ENCODE data around the gene FGF14.

Gene FGF14

DNA sequence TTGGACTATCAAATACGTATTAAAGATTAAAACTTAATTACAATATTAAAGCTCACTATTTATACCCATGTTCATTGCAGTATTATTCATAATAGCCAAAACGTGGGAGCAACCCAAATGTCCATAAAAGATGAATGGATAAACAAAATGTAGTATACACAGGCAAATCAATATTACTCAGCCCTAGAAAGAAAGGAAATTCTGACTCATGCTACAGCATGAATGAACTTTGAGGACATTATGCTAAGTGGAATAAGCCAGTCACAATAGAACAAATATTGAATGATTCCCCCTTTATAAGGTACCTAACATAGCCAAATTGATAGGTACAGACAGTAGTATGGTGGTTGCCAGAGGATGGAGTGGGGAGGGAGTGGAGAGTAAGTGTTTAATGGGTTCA, 457.3 kb downstream of the FGF14 start:
- DNase-seq (ENCODE audit: low read depth) = peak; percentile 37
- TF ChIP-seq, protein P1, sequence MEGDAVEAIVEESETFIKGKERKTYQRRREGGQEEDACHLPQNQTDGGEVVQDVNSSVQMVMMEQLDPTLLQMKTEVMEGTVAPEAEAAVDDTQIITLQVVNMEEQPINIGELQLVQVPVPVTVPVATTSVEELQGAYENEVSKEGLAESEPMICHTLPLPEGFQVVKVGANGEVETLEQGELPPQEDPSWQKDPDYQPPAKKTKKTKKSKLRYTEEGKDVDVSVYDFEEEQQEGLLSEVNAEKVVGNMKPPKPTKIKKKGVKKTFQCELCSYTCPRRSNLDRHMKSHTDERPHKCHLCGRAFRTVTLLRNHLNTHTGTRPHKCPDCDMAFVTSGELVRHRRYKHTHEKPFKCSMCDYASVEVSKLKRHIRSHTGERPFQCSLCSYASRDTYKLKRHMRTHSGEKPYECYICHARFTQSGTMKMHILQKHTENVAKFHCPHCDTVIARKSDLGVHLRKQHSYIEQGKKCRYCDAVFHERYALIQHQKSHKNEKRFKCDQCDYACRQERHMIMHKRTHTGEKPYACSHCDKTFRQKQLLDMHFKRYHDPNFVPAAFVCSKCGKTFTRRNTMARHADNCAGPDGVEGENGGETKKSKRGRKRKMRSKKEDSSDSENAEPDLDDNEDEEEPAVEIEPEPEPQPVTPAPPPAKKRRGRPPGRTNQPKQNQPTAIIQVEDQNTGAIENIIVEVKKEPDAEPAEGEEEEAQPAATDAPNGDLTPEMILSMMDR (conservative IDR thresholded peaks at IDR 0.05; ENCODE audit: low read depth, low read length) = no peak
- H3K4me3 ChIP-seq (ENCODE audit: low read depth, low read length) = no peak overlapping the region

DNA sequence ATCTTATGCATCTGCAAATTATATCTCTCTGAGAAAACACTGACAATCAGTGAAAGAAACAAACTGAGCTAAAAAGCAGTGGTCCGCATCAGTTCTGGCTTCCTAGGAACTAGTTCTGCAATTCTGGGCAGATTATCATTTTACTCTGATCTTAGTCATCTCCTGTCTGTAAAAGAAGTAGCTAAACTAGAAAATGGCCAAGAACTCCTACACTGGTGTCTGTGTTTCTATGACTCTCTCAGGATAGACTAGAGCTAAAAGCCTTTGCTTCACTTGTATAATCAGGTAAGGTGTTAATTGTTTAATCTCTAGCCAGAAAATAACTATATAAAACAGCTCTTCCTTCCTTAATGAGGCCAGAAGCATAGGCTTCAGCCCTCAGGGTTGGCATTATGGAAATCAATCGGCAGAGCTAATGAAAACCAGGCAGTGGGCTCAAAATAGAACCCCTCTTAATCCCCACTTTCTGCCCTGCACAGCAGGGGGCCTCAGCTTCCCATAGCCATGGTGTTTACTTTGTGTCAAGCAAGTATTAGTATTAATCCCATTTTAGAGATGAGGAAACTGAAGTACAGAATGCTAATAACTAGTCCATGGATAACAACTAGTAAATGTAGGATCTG, 459.2 kb downstream of the FGF14 start:
- H3K4me3 ChIP-seq (ENCODE audit: low read depth, low read length) = no peak overlapping the region
- no peak for DNase-seq (ENCODE audit: low read depth)
- TF ChIP-seq, protein P1 (conservative IDR thresholded peaks at IDR 0.05; ENCODE audit: low read depth, low read length) = no peak

DNA sequence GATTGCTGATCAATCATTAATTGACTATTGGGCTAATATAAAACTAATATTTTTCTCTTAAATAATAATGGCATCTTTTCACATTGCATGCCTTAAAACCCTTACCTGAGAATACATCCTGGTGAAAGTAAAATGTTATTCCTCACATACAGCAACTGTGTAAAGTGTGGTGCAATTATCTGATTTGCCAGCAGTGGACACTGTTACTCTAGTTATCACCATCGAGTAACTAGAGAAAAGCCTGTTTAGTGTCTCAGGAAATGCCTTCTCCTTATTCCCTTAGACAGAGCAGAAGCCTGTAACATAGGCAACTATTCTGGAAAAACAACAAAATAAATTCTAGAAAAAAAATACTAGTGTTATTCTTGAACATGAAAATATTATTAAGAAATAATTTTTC, 459.8 kb downstream of the FGF14 start:
- DNase-seq (ENCODE audit: low read depth) = peak; percentile 85
- no peak overlapping the region for H3K4me3 ChIP-seq (ENCODE audit: low read depth, low read length)
- TF ChIP-seq, protein P1 (conservative IDR thresholded peaks at IDR 0.05; ENCODE audit: low read depth, low read length) = peak; percentile 86

DNA sequence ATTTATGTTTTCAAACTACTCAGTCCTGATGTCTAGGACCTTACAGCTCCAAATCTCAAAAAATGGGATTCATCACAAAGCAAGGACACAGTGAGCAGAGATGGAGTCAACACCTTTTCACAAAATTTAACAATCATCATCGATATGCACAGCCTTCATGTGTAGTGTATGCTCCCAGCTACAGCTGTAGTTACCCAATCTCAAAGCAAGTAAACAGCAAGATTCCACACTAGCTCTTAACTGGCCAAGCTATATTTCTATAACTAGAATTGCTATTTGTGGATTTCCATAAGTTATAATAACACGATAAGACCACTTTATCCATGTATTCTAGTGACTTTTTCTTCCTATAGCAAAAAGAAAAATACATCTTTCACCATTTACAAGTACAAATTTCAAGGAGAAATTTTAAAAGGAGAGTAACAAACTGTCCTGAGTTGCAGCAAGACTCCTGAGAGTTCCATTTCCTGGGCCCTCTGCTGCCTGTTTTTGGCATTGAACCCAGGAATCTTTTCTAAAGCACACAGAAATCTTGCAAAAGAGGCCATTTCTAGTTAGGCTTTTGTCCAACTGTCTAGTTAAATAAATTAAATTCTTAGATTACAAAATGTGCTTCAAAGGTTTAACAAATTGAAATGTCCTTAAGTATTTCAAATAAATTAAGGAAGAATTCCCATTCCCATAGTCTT, 460.6 kb downstream of the FGF14 start:
- TF ChIP-seq, protein P1 (conservative IDR thresholded peaks at IDR 0.05; ENCODE audit: low read depth, low read length) = peak; percentile 68
- peak; percentile 66 for DNase-seq (ENCODE audit: low read depth)
- no peak overlapping the region for H3K4me3 ChIP-seq (ENCODE audit: low read depth, low read length)

DNA sequence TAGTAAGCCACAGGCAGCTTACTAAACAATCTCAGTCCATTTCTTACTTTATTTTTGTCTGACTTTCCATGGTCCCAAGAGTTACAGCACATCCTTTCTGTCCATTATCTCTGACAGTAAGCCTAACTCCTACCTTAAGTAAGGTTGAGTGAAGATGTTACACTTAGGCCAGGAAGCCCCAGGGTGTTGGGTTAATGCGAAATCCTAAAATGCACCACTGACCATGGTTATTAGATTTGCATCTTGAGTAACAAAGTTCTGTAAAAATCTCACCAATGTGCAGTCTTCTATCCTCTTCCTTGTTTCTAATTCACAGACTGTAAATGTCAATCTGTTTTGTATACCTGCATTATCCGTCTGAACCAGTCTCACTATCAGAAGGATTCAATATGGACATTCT, 462.5 kb downstream of the FGF14 start:
- TF ChIP-seq, protein P1 (conservative IDR thresholded peaks at IDR 0.05; ENCODE audit: low read depth, low read length) = no peak
- DNase-seq (ENCODE audit: low read depth) = no peak
- no peak overlapping the region for H3K4me3 ChIP-seq (ENCODE audit: low read depth, low read length)

DNA sequence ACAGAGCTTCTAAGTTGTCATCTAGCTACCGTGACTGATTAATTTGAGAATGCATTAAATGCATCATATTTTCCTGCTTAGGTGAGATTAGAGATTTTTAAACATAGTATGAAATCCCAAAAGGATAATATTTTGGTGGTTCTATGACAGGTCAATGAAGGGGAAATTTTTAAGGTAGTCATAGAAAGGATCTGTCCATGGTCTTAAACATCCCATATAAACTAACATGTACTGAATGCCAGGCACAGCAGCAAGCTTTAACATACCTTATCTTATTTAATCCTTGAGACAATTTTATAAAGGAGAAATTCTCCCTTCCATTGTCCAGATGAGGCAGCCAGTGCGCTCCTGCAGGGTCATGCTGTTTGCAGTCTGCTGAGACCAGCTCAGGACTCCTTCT, 466.0 kb downstream of the FGF14 start:
- TF ChIP-seq, protein P1 (conservative IDR thresholded peaks at IDR 0.05; ENCODE audit: low read depth, low read length) = no peak
- H3K4me3 ChIP-seq (ENCODE audit: low read depth, low read length) = no peak overlapping the region
- DNase-seq (ENCODE audit: low read depth) = no peak

DNA sequence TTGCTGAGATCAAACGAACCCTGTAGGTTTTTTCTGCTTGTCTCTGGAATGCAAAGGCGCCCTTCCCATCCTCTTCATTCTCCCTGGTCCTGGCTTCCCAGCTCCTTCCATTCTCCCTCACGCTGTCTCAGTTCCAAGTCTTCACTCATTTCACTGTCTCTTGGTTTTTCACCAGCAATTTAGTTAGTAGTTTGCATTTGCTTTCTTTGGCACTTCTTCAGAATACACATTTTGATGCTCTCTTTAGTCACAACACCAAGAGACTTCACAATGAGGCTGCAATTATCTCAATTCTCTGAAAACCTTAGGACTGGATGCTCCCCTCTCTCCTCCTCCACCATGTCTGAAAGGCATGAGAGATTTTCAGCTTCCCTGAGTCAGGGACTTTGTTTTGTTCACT, 470.7 kb downstream of the FGF14 start:
- H3K4me3 ChIP-seq (ENCODE audit: low read depth, low read length) = no peak overlapping the region
- no peak for DNase-seq (ENCODE audit: low read depth)
- TF ChIP-seq, protein P1 (conservative IDR thresholded peaks at IDR 0.05; ENCODE audit: low read depth, low read length) = no peak

Measured in choroid plexus epithelial cell (primary cell).